GM08714 (cell line): ENCODE measurements around the gene CEP131.

Source experiments
- H3K4me3 ChIP-seq: fragments of 200-500 bp; sonication (Bioruptor generic); 2 replicates; pipeline ENCODE4 v1.5.1; 2014; ENCODE audit warnings: mild to moderate bottlenecking, low read length, inconsistent platforms
- ZNF274 ChIP-seq: IDR thresholded peaks from 2 replicates; pipeline ENCODE4 v1.6.1; 2012; ENCODE audit warnings: mild to moderate bottlenecking, low read depth, low read length

CEP131 gene

GRCh38 chr17:81245665-81246342 is 23.0 kb upstream of the CEP131 start:
- H3K4me3 ChIP-seq: no peak overlapping the region
- TF ChIP-seq ZNF274: no peak

- TF ChIP-seq ZNF274: no peak
- no peak overlapping the region for H3K4me3 ChIP-seq
Measured at GRCh38 chr17:81245024-81245664, 22.4 kb upstream of the CEP131 start.

DNA sequence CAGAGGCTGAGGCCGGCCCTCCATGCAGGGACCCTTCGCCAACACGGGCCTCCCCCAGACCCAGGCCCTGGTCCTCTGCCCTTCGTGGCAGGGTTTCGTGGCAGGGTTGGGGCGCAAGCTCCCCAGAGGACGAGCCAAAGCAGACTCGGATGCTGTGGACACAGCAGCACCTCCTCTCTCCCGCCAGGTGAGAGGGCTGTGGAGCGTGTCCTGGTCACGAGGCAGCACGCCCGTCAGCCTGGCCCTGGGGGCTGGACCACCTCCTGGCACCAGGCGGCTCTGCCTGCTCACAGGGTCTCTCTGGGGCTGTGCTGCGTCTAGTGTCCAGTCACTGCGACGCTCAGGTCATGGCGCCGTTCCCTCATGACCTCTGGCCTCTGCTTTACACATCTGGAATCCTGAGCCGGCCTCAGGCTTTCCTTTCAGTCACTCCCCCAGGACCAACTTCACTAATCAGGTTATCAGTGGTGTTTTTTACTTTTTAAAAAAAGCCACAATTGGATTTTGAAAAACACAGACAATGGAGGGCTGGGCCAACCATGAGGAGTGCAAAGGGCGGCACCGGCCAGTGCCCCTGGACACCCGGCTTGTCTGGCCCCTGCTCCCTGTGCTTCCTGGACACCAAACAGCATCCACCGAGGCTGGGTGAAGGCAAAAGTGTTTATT is 21.7 kb upstream of the CEP131 start:
- TF ChIP-seq ZNF274: no peak

DNA sequence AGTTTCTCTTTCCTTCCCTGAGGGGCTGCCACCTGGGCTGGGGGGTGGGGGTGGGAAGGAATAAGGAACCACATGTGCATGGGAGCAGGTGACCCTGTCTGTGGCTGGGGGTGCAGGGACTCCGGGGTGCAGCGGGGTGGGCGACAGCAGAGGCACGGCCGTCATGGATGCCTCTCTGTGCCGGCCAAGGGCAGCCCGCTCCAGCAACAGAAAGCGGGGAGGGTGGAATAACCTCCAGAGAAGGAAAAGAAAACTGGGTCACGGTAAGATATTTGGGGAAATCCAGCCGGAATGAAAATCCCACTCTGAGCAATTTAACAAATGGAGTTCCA is 20.5 kb upstream of the CEP131 start:
- no peak overlapping the region for H3K4me3 ChIP-seq
- no peak for TF ChIP-seq ZNF274

More for the DNA sequence above, 21.7 kb upstream of the CEP131 start:
- H3K4me3 ChIP-seq: no peak overlapping the region

- no peak for TF ChIP-seq ZNF274
- no peak overlapping the region for H3K4me3 ChIP-seq
Measured at GRCh38 chr17:81242421-81243332, 19.9 kb upstream of the CEP131 start.

- H3K4me3 ChIP-seq: no peak overlapping the region
- TF ChIP-seq ZNF274: no peak
Measured at GRCh38 chr17:81241648-81242420, 19.1 kb upstream of the CEP131 start.

GRCh38 chr17:81241203-81241602 is 18.4 kb upstream of the CEP131 start:
- H3K4me3 ChIP-seq: no peak overlapping the region

GRCh38 chr17:81240761-81241160 is 18.0 kb upstream of the CEP131 start:
- TF ChIP-seq ZNF274: no peak
- peak overlapping the region; percentile 90; the same call in 1 of the 2 replicates for H3K4me3 ChIP-seq

More at GRCh38 chr17:81241203-81241602, 18.4 kb upstream of the CEP131 start:
- no peak for TF ChIP-seq ZNF274

DNA sequence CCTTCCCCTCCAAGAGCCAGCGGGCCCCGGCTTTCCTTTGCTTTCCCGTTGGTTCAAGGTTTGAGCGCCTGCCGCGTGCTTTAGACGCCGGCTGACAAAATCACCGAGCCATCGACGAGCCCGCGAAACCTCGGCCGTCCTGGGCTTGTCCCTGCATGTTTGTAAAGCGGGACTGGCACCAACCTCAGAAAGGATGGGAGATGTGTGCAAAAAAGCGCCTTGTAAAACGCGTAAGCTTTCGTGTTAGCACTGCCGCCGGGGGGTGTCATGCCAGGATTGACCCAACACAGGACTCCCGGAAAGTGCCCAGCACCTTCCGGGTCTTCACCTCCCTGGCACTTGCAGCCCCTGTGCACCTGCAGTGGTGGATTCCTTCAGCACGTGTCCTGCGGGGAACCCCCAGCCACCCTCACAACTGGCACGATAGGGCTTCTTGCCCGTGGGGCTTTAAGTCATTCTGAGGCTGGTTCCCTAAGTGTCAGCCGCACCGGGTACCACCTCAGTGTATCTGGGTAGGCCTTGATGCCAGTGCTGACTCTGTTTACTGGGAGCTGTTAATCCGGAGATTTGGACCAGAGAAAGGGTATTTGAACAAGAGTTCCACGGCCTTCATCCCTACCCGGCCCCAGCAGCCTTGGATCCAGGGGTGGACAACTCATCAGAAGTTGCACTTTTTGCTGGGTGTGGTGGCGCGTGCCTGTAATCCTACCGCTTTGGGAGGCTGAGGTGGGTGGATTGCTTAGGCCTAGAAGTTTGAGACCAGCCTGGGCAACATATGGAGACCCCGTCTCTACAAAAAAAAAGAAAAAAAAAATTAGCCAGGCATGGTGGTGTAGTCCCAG is 17.2 kb upstream of the CEP131 start:
- H3K4me3 ChIP-seq: peak overlapping the region; percentile 90
- TF ChIP-seq ZNF274: no peak

GRCh38 chr17:81238815-81239713 is 16.3 kb upstream of the CEP131 start, which contains the start of the genes NDUFAF8 and TEPSIN:
NDUFAF8 (plus strand) TSS chr17:81239318; CDS start chr17:81239364, 46 bp downstream.
TEPSIN (minus strand) TSS chr17:81239055; CDS start chr17:81239033, 22 bp downstream.
- TF ChIP-seq ZNF274: no peak

GRCh38 chr17:81238490-81238814 is 15.7 kb upstream of the CEP131 start:
- H3K4me3 ChIP-seq: peak overlapping the region; percentile 89
- no peak for TF ChIP-seq ZNF274

More at GRCh38 chr17:81238815-81239713, 16.3 kb upstream of the CEP131 start, which contains the start of the genes NDUFAF8 and TEPSIN:
- peak within 1 kb of the TSS; percentile 90 for H3K4me3 ChIP-seq
